Fibroblast of lung (primary cell): ENCODE data around the gene MRI1. TPM values are rescaled to one million over a fixed set of nuclear protein-coding genes. Genes with fewer than 3 reads are reported as not detected.
A peak's percentile ranks its signal among the peaks of the same experiment; 100 is the strongest.

Experiments
- DNase-seq, 2 donors: peaks; one replicate each; pipeline versions ENCODE4 v3.0.0 to v3.0.0-alpha.2; 2010; ENCODE audit warnings: low read depth in 2 of 2
- H2AFZ ChIP-seq: 2 replicates; pipeline ENCODE4 v1.5.1; 2012; ENCODE audit warnings: low read length, control low read depth, inconsistent platforms
- H3K27ac ChIP-seq: 2 replicates; pipeline ENCODE4 v1.5.1; 2011; ENCODE audit warnings: low read length, control low read depth; ENCODE audit not compliant: insufficient read depth
- H3K27me3 ChIP-seq: 2 replicates; pipeline ENCODE4 v1.5.1; 2011; ENCODE audit warnings: mild to moderate bottlenecking, low read length; ENCODE audit not compliant: control insufficient read depth, insufficient read depth
- H3K36me3 ChIP-seq: 2 replicates; pipeline ENCODE4 v1.5.1; 2011; ENCODE audit warnings: low read length; ENCODE audit not compliant: control insufficient read depth, insufficient read depth
- H3K4me1 ChIP-seq: 2 replicates; pipeline ENCODE4 v1.5.1; 2011; ENCODE audit warnings: low read length; ENCODE audit not compliant: control insufficient read depth, insufficient read depth; ENCODE audit errors: extremely low read depth
- H3K4me2 ChIP-seq: 2 replicates; pipeline ENCODE4 v1.5.1; 2011; ENCODE audit warnings: low read length, control low read depth; ENCODE audit not compliant: insufficient read depth; ENCODE audit errors: extremely low read depth
- H3K4me3 ChIP-seq, 4 experiments: fragments of 200-600 bp in 1 of 4; sonication (generic) in 1 of 4; replicated peaks in 1 of 4; 2 replicates each; pipeline ENCODE4 v1.5.1; 2011 to 2016; ENCODE audit warnings: low read length in 4 of 4, low read depth in 3 of 4, mild to moderate bottlenecking in 3 of 4, control low read depth in 2 of 4, inconsistent platforms in 1 of 4, mixed read lengths in 1 of 4; ENCODE audit not compliant: insufficient read depth in 1 of 4; ENCODE audit errors: control extremely low read depth in 1 of 4
- H3K79me2 ChIP-seq: 2 replicates; pipeline ENCODE4 v1.5.1; 2012; ENCODE audit warnings: mild to moderate bottlenecking, low read length, inconsistent platforms; ENCODE audit not compliant: control insufficient read depth, insufficient read depth
- H3K9ac ChIP-seq: 2 replicates; pipeline ENCODE4 v1.5.1; 2011; ENCODE audit warnings: mild to moderate bottlenecking, low read length, control low read depth; ENCODE audit not compliant: insufficient read depth
- H3K9me3 ChIP-seq: 2 replicates; pipeline ENCODE4 v1.5.1; 2012; ENCODE audit warnings: low read depth, low read length; ENCODE audit not compliant: control insufficient read depth, insufficient read depth
- H4K20me1 ChIP-seq: 2 replicates; pipeline ENCODE4 v1.5.1; 2011; ENCODE audit warnings: low read length; ENCODE audit not compliant: control insufficient read depth, insufficient read depth; ENCODE audit errors: extremely low read depth
- EZH2 ChIP-seq: IDR thresholded peaks from 2 replicates; pipeline ENCODE4 v1.5.1; 2012; ENCODE audit warnings: low read length, control low read depth, mild to moderate bottlenecking; ENCODE audit errors: missing control alignments
- polyA plus RNA-seq, 2 donors: library from polyadenylated mRNA; depleted of rRNA in 1 of 2; stranded (reverse) in 1 of 2; unstranded in 1 of 2; fragments of >200 nt; gene quantifications; 2 replicates each; pipeline ENCODE4 v1.2.1, GENCODE V29; 2011 to 2012; ENCODE audit warnings: missing spikeins in 1 of 2
- total RNA-seq: library from RNA; depleted of rRNA; stranded (reverse); fragments of >200 nt; gene quantifications from 2 replicates; pipeline ENCODE4 v1.2.1, GENCODE V29; 2014
- TF ChIP-seq, protein P1 (sequence below), 2 donors: IDR thresholded peaks in 1 of 2; conservative IDR thresholded peaks in 1 of 2; 1 replicate in 1 of 2; 2 replicates in 1 of 2; pipeline ENCODE4 v1.5.1; 2011 to 2012; ENCODE audit warnings: low read length in 2 of 2, control low read depth in 1 of 2, inconsistent platforms in 1 of 2, low read depth in 1 of 2, mild to moderate bottlenecking in 1 of 2

MRI1 gene
- total and polyA plus RNA-seq, 2 donors (not counting 1 experiment from before 2014, with no cell fraction given), result 17.1 to 17.7 TPM

DNA sequence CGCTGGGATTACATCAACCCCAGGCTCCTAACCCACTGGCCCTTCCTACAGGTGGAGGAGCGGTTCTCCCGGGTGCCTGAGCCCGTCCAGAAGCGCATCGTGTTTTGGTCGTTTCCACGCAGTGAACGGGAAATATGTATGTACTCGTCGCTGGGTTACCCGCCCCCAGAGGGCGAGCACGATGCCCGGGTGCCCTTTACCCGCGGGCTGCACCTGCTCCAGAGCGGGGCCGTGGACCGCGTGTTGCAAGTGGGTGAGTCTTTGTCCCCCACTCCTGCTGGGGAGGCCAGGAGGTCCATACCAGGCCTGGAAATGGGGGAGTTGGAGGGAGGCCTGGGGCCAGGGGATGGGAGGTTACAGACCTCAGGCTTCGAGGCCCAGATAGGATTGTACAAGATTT lies 35.3 kb downstream of the MRI1 start:
- no peak for DNase-seq
- peaks cover 7% of the 10 kb centered on the region for H3K36me3 ChIP-seq
- H4K20me1 ChIP-seq, result no peaks in the 10 kb centered on the region
- no peaks in the 10 kb centered on the region for H3K9me3 ChIP-seq
- peaks cover 7% of the 10 kb centered on the region for H3K4me1 ChIP-seq
- no peak overlapping the region for H3K27ac ChIP-seq
- H3K79me2 ChIP-seq, result peaks cover 9% of the 10 kb centered on the region
- H2AFZ ChIP-seq, result no peak overlapping the region
- no peak overlapping the region for H3K4me3 ChIP-seq
- H3K4me2 ChIP-seq, result no peak overlapping the region
- no peaks in the 10 kb centered on the region for H3K27me3 ChIP-seq
- H3K9ac ChIP-seq, result no peak overlapping the region
- TF ChIP-seq, protein P1, sequence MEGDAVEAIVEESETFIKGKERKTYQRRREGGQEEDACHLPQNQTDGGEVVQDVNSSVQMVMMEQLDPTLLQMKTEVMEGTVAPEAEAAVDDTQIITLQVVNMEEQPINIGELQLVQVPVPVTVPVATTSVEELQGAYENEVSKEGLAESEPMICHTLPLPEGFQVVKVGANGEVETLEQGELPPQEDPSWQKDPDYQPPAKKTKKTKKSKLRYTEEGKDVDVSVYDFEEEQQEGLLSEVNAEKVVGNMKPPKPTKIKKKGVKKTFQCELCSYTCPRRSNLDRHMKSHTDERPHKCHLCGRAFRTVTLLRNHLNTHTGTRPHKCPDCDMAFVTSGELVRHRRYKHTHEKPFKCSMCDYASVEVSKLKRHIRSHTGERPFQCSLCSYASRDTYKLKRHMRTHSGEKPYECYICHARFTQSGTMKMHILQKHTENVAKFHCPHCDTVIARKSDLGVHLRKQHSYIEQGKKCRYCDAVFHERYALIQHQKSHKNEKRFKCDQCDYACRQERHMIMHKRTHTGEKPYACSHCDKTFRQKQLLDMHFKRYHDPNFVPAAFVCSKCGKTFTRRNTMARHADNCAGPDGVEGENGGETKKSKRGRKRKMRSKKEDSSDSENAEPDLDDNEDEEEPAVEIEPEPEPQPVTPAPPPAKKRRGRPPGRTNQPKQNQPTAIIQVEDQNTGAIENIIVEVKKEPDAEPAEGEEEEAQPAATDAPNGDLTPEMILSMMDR (conservative IDR thresholded peaks at IDR 0.05 in 1 of 2, IDR thresholded peaks at IDR 0.05 in 1 of 2; ENCODE audit: low read depth in 1 of 2, low read length in 2 of 2), result no peak
- TF ChIP-seq EZH2, result no peak

DNA sequence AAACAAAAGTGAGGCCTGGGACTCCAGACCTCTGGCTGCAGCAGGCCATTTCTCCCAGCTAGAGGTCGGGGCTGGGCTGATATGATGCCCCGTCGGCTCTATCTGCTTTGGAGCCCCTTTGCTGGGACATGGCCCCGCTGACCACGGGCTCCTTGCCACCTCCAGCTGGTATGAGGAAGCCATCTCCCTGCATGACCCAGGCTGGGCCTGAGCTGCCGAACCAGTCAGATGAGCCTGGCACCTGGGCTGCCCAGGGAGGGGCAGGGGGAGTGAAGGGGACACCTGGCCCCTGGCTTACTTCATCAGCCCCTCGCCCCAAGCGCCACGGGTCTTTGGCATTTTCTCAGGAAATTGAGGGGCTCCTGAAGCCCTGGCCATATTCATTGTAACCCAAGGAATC lies 38.7 kb downstream of the MRI1 start:
- no peak overlapping the region for H3K4me2 ChIP-seq
- TF ChIP-seq, protein P1 (conservative IDR thresholded peaks at IDR 0.05 in 1 of 2, IDR thresholded peaks at IDR 0.05 in 1 of 2; ENCODE audit: low read depth in 1 of 2, low read length in 2 of 2), result no peak
- TF ChIP-seq EZH2, result no peak
- no peaks in the 10 kb centered on the region for H3K27me3 ChIP-seq
- no peaks in the 10 kb centered on the region for H3K79me2 ChIP-seq
- no peak for DNase-seq
- H3K9me3 ChIP-seq, result no peaks in the 10 kb centered on the region
- no peak overlapping the region for H3K9ac ChIP-seq
- peaks cover 12% of the 10 kb centered on the region for H3K36me3 ChIP-seq
- H3K4me3 ChIP-seq, result no peak overlapping the region
- no peak overlapping the region for H2AFZ ChIP-seq
- H3K4me1 ChIP-seq, result peaks cover 2% of the 10 kb centered on the region
- no peaks in the 10 kb centered on the region for H4K20me1 ChIP-seq
- H3K27ac ChIP-seq, result no peak overlapping the region

DNA sequence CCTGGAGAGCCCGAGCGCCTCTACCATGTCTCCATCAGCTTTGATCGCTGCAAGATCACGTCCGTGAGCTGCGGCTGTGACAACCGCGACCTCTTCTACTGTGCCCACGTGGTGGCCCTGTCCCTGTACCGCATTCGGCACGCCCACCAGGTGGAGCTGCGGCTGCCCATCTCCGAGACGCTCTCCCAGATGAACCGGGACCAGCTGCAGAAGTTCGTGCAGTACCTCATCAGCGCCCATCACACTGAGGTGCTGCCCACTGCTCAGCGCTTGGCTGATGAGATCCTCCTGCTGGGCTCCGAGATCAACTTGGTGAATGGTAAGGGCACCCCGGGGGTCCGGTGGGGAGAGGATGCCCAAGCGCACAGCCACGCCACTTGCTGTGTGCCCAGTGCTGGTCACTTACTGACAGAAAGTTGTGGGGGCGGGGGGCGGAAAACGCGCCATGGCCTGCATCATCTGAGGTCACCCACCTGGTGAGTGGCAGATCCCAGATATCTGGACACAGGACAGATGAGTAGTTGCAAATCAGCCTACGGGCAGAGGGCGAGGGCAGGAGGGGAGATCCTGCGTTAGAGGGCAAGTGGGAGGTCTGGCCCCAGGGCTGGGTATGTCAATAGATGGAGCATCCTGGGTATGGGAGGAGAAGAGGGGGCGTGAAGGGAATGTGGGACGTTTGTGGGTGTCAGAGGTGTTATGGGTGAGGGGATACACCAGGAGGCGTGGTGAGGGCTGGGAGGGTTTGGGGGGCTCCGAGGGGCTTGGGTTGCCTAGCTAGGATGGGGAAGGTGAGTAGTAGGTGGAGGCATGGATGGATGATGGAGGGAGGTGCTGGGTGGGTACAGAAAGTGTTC lies 40.7 kb downstream of the MRI1 start:
- Histone ChIP-seq H3K4me3 (no peak overlapping the region), H4K20me1 (no peaks in the 10 kb centered on the region), H3K79me2 (no peaks in the 10 kb centered on the region), H3K4me2 (no peak overlapping the region), H2AFZ (no peak overlapping the region), H3K36me3 (peaks cover 18% of the 10 kb centered on the region), H3K9me3 (no peaks in the 10 kb centered on the region), H3K27ac (no peak overlapping the region), H3K27me3 (no peaks in the 10 kb centered on the region), H3K4me1 (no peaks in the 10 kb centered on the region), H3K9ac (no peak overlapping the region)
- DNase-seq, result no peak
- TF ChIP-seq, protein P1 (conservative IDR thresholded peaks at IDR 0.05 in 1 of 2, IDR thresholded peaks at IDR 0.05 in 1 of 2; ENCODE audit: low read depth in 1 of 2, low read length in 2 of 2), result peak; percentile 21 to 29
- no peak for TF ChIP-seq EZH2
